Activated CD8-positive, alpha-beta memory T cell treated with anti-CD3 and anti-CD28 coated beads for 4 hours (primary cell): ENCODE data around the gene IDNK.

Source experiments
- DNase-seq, 2 donors: peaks; one replicate each; pipeline ENCODE4 v3.0.0-alpha.2; 2020; ENCODE audit warnings: low read depth in 2 of 2

The IDNK gene

GRCh38 chr9:83633676-83634075, 10.7 kb downstream of the IDNK start:
- no peak for DNase-seq

DNA sequence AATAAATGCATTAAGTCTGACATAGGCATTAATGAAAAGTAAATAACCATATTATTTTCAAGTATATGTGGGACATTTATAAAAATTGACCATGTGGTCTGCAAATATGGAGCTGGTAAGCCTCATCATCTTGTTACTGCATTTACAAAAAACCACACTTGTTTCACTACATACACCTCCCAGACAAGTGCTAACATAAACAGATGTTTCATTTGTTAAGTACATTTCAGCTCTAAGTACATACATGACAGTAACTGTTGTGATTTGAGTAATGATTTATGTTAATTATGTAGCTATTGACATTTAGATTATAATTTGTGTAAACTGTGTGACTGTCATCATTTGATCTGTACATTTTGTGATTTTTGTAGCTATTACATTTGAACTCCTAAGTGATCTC, 13.9 kb downstream of the IDNK start:
- DNase-seq: no peak

GRCh38 chr9:83637389-83637788, 14.4 kb downstream of the IDNK start:
- DNase-seq: no peak

- DNase-seq: no peak
Measured at GRCh38 chr9:83639266-83639665, 16.3 kb downstream of the IDNK start.

DNA sequence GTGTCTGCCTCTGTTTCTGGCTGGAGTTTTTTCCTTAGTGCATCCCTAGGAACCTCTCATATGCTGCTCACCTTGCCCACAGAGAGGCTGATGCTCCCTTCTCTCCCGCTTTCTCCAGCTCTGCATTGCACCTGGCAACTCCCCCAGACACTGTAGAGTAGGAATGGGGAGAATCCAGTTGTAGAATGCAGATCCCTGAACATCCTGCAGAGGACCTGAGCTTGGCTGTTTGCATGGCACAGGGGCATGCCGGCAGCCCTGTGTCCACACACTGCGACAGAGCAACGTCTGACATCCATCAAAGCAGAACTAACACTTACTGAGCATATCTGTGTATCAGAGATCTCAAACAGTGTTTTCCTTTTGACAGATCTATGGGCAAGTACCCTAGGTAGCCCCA, 19.9 kb downstream of the IDNK start:
- DNase-seq: no peak

GRCh38 chr9:83646500-83647239, 23.7 kb downstream of the IDNK start:
- DNase-seq: no peak

- DNase-seq: peak; percentile 44 to 52
Measured at GRCh38 chr9:83649080-83649479, 26.1 kb downstream of the IDNK start.

DNA sequence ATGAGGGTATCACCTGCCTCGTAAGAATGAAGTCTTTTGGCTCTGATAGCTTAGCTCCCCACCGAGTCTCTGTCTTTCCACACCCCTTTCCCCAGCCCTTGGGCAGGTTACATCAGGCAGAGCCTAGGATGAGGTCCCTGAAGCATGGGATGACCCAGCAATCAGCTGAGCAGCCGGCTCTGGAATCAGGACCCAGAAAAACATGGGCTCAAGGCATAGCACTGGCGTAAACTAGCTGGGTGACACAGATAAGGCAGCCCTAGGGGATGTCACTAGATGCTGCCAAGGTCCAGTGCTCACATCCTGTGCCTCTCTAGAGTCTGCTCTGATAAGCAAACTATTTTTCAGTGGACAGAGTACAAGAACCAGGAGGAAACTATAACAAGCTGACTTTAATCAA, 26.6 kb downstream of the IDNK start:
- DNase-seq: no peak

DNA sequence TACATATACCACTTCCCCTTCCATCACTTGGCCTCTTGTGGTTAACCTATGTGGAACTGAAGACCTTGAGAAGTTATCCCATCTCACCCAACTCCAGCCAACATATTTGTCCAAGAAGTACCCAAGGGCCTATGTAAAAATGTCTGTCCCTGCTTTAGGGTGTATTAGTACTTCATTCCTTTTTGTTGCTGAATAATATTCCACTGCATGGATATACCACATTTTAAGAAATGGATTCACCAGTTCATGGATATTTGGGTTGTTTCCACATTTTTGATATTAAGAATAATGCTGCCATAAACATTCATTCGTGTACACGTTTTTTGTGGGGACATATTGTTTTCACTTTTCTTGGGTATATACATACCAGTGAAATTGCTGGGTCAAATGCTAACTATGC, 28.6 kb downstream of the IDNK start:
- DNase-seq: no peak

- no peak for DNase-seq
Measured at GRCh38 chr9:83652433-83652832, 29.5 kb downstream of the IDNK start.

GRCh38 chr9:83655433-83655832, 32.5 kb downstream of the IDNK start:
- DNase-seq: no peak

GRCh38 chr9:83656032-83656680, 33.2 kb downstream of the IDNK start:
- DNase-seq: no peak

GRCh38 chr9:83656952-83657351, 34.0 kb downstream of the IDNK start:
- DNase-seq: no peak

GRCh38 chr9:83662933-83663332, 40.0 kb downstream of the IDNK start:
- no peak for DNase-seq

GRCh38 chr9:83665580-83666200, 42.7 kb downstream of the IDNK start:
- DNase-seq: no peak

DNA sequence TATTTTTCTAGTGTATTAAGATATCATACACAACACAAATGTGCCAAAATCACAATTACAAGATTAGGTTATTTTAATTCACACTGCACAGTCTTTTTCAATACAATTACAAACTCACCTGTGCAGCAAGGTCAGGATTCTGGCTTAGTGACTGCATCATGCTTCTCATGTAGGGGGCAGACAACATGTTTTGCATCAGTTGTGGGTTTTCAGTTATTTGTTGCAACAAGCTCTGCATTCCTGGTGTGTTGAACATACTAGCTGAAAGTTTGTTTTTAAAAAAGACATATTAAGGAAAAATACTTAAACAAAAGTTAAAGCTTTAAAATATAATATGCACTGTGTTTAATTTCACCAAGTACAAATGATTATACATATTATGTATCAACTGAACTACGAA, 46.1 kb downstream of the IDNK start:
- no peak for DNase-seq

- no peak for DNase-seq
Measured at GRCh38 chr9:83670381-83670780, 47.4 kb downstream of the IDNK start.

DNA sequence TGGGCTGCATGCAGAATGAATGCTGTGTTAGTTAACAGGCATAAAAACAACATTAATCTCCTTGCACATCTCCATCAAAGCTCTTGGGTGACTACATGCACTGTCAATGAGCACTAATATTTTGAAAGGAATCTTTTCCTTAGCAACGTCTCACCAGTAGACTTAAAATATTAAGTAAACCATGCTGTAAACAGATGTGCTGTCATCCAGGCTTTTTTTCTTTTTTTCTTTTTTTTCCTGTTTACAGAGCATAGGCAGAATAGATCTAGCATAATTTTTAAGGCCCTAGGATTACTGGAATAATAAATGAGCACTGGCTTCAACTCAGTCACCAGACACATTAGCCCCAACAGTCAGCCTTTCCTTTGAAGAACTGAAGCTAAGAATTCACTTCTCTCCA, 48.5 kb downstream of the IDNK start:
- no peak for DNase-seq

DNA sequence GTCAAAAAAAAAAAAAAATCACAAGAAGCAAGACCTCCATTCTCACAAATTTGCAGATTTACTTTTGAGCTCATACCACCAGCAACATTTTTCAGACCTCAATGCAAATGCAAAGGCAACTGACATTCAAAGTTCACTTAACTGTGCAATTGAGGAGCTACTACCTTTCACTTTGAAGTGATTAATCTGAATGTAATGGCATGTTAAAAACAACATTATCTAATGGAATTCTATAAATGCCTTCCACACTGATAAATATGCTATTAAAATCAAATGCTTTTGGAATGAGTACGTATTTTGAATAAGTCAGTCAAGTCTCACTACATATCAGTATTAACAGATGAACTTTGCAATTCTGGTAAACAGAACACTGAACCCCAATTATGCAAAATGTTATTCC, 52.5 kb downstream of the IDNK start:
- DNase-seq: no peak

GRCh38 chr9:83677596-83677995, 54.7 kb downstream of the IDNK start:
- no peak for DNase-seq

GRCh38 chr9:83680233-83680632, 57.3 kb downstream of the IDNK start:
- DNase-seq: no peak

DNA sequence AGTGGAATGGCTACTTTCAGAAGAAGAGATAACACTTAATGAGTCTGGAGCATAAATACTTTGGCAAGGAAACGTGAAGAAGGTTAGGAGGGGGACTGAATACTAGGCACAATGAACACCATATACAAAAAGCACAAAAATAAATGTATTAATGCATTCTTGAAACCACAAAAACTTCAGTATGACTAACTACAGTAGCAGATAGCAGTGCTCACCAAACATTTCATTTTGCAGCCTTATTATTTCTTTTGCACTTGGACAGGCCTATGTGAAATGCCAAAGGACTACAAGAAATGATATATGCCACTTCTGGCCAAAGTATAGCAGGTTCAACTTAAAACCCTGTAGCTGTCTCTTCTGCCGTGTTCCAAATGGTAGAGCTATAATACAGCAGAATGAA, 58.5 kb downstream of the IDNK start:
- DNase-seq: no peak

DNA sequence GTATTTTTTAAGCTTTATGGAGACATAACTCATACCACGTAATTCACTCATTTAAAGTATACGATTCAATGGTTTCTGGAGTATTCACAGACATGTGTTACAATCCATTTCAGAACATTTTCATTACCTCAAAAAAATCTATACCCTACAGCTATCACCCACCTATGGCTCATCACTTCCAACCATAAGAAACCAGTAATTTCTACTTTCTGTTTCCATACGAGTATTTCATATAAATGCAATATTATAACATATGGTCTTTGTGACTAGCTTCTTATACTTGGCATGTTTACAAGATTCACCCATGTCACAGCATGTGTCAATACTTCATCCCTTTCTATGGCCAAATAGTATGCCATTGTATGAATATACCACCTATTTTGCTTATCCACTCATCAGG, 66.0 kb downstream of the IDNK start:
- no peak for DNase-seq
